GM19328 (cell line): Measurements from ENCODE around the gene LAMA5.
A peak's percentile ranks its signal among the peaks of the same experiment; 100 is the strongest.
"Not testable (repeated sequence)": the region's sequence is repeated elsewhere in the genome, so short reads cannot be mapped to it uniquely, and the experiment has no call there.

Experiments used
- ATAC-seq: cut with Tn5 transposase; IDR thresholded peaks from one replicate; pipeline ENCODE4 v1.9.1; 2021; ENCODE audit warnings: mild to moderate bottlenecking, moderate library complexity; ENCODE audit not compliant: unreplicated experiment

LAMA5 gene

DNA sequence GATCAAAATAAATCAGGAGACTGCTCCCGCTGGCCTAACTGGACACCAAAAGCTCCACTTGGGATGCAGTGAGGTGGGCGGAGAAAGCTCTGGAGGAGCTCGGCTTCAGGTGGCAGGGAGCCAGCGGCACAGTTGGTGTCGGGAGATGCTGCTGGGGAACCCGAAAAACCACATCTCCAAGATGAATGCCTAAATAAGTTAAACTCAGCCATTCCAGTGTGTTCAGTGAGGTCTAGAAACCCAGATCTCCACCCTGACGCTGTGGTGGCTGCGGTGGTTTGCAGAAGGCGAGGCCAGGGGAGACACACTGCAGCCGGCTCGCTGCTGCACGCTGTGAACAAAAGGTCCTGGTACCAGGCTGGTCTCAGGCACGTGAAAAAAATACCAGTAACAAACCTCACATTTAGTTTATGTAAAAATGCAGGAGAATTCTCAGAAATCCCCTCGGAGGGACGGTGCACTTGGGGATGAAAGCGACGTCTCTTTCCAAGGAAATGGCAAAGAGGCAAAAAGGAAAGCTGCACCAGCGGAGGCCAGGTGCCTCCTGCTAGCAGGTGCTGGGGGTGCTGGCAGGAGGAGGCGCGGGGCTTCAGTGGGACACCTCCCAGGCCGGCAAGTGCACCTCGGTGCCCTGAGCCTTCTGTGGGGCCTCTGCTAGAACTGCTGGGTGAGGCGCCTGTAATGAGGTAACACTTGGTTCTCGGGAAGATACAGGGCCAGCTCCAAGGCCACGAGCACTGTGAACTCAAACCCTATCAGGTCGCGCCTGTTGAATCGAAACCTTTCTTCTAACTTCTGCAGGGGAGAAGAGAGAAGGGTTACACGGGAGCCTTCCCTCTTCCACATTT lies 23.4 kb upstream of the LAMA5 start:
- ATAC-seq = no peak

DNA sequence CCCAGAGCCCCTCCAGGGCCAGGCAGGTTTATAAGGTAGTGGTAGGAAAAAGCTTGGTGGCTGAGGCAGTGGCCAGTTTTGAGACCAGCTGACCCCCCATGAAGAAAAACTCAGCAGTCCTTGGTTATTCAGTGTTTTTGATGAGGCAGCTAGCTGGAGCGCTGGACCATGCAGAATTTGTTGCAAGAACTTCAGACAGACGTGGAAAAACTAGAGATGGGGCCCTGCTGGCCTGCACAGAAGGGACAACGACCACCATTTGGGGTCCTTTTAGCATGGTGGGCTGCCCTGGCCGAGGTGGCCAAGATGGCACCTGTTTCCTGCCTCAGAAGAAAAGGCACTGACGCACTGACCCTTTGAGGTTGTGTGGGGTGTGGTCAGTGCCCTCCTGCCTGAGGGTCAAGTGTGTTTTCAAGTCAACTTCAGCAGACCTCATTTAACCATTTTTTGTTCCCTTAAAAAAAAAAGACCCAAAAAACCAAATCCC lies 22.5 kb upstream of the LAMA5 start:
- ATAC-seq = no peak

DNA sequence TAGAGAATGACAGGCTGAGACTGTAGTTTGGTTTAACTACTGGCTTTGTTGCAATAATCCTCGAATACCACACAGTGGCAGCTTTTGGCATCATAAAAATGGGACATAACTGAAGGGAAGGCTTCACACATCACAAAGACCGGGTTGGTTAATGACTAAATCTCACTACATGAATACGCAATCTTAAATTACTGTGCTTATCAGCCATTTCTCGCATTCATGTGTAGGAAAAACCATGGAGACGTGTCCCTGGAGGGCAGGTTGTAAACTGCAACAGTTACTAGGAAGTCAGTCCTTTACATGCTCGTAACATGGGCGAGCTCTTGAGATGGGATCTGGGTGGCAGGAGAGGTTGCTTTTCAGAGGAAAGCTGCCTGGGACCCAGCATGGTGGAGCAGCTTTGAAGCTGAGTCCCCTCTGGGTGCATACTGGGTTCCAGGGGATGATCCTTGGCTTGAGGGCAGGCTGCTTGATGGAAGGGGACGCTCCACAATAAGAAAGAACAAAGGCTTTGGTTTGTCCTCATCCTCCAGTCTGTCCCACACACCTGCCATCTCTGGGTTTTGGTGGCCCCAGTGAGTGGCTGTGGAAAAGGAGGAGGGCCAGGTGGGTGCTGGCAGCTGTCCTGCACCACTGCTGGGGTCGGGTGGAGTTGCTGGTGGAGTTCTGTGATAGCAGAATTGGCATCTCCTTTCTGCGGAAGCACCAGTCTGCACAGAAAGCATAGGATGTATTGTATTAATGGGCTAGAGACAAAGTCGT lies 21.9 kb upstream of the LAMA5 start:
- no peak for ATAC-seq

DNA sequence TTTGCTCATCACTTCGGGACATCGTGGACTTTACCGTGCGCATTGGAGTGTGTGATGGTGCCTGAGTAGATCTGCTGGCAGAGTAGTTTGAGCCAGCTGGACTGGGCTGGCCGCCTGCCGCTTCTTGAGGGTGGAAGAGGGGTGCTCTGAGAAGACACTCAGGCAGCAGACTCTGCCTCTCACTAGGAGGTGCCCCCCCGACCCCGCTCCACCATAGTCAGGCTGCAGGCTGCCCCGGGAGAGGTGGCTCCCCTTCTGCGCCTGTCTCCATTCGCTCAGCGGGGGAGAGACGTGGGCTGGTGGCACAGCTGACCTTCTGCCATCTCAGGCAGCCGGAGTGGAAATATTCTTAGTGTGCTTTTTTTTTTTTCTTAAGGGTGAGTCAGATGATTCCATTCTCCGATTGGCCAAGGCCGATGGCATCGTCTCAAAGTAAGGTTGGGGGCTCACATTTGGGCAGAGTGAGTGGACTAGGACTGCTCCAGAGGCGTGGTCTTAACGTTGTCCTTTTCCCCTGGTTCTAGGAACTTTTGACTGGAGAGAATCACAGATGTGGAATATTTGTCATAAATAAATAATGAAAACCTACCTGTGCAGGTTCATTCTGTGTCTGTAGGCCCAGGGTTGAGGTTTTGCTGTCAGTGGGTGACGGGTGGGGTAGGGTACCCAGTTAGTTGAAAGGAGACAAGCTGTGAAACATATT lies 21.0 kb upstream of the LAMA5 start:
- no peak for ATAC-seq

DNA sequence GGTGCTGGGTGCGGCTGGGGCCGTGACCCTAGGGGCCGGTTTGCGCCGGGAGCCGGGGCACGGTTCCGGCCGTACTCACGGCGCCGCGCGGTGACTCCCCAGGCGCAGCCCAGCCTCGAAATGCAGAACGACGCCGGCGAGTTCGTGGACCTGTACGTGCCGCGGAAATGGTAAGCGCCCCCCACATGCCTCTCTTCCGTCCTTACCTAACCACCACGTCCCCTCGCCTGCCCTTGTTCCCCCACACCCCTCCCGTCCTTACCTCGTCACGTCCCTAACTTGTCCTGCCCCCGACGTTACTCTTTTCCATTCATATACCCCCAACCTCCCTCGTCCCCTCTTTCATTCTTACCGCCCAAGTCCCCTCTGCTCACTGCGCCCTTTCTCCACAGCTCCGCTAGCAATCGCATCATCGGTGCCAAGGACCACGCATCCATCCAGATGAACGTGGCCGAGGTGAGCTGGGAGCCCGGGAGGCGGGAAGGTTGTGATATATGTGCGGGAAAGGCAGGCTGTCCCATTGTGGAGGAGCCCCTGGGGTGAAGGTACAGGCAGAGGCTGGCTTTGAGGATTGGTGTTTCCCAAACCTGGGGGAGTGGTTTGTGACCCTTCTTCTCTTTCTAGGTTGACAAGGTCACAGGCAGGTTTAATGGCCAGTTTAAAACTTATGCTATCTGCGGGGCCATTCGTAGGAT lies 20.3 kb upstream of the LAMA5 start:
- no peak for ATAC-seq

DNA sequence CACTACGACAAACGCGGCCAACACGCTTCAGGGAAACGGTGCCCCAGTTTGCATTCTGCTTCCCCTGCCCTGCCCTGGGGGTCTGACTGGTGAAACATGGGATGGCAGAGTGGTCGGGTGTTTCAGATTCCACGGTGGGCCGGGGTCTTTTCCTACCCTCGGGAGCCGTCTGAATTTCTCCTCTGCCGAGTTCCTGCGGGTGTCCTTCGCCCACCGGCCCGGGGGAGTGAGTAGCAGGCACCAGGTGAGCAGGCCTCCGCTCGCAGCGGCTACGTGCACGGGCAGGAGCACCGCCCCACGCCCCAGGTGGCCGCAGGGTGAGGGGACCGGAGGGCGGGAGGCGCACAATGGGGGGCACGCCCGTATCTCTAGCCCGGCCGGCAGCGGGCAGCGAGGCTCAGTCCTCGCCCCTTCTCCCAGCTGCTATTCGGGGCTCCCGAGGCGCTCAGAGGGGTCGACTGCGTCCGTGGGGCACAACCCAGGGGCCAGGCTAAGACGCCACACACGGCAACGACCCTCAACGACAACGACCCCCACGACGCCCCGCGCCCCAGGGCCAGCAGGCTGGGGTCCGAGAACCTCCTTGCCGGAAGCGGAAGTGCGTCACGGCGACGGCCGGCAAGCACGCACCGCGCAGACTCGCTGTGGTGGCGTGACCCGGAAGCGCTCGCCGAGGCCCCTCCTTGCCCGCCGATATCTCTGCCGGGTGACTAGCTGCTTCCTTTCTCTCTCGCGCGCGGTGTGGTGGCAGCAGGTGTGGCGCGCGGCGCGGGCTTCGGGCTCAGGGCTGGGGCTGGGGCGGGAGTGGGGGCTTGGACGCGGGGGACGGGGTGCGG lies 19.5 kb upstream of the LAMA5 start, which contains the start of gene RPS21:
TSS of gene RPS21 (plus strand) at position 721 of the 836 bp plus-strand sequence. CDS start 236 bp downstream, outside the sequence.
- ATAC-seq = no peak

DNA sequence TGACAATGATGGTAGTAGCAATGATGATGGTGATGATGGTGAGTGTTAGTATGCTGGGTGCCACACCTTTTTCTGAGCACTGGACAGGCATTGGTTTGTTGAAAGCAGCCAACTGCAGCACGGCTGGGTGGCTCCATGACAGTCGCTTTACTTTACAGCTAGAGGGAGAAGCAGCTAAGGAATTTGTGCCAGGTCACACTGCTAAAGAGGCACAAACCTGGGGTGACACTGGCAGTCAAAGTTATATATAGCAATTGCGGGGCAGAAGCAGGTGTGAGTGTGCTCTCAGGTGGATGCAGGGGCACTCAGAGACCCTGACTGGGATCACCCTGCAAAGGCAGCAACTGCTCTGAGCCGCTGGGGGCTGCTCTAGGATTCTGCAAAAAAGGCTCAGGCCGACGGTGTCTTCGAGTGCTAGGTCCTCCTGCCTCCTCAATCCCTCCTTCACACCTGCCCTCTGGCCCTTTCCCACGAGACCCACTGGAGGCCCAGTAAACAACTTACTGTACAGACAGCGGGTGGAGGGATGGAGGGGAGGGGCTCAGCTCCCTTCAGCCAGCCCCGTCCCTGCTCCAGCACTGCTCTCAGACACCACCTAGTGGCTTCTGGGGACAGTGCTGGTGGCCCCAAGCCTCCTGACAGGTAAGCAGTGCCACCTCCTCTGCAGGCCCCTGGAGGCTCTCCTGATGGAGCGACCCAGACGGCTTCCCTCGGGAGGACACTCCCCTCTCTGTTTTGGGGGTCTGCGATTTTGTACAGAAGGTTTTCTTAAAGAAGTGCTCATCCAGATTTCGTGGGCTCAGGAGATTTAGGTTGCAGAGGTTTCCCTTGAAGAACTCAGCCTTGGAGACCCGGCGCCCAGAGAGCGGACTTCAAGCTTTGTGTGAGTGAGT lies 15.4 kb upstream of the LAMA5 start:
- ATAC-seq = peak; percentile 49

DNA sequence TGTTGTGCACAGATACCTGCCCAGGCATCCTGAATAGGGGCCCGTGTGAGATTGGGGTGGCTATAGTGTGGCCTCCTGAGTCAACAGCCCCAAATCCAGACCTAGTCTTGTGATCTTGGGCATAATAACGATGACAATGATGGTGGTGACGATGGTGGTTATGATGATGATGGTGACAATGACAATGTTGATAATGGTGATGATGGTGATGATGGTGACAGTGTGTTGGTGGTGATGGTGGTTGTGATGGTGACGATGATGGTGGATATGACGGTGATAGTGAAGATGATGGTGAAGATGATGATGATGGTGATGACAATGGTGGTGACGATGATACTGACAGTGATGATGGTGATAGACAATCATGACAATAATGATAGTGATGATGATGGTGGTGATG lies 14.7 kb upstream of the LAMA5 start:
- no peak for ATAC-seq

- no peak for ATAC-seq
Observed at GRCh38 chr20:62381202-62381797, 14.2 kb upstream of the LAMA5 start.

DNA sequence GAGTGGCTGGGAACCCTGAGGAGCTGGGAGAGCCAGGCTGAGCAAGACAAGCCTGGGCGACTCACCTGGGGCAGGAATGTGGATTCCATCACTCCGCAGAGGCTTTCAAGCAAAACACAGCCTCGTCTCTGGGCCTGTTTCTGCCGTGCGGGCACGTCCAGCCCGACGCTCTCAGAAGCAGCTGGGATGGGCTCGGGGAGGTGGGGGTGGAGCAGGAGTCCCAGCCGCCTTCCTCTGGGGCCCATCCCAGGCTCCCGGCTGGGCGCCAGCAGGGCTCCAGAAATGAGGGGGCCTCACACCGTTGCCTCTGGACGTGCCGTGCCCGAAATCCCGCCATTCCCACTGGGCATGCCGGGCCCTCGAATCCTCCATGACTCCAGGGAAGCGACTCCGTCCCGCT lies 11.1 kb upstream of the LAMA5 start:
- no peak for ATAC-seq

DNA sequence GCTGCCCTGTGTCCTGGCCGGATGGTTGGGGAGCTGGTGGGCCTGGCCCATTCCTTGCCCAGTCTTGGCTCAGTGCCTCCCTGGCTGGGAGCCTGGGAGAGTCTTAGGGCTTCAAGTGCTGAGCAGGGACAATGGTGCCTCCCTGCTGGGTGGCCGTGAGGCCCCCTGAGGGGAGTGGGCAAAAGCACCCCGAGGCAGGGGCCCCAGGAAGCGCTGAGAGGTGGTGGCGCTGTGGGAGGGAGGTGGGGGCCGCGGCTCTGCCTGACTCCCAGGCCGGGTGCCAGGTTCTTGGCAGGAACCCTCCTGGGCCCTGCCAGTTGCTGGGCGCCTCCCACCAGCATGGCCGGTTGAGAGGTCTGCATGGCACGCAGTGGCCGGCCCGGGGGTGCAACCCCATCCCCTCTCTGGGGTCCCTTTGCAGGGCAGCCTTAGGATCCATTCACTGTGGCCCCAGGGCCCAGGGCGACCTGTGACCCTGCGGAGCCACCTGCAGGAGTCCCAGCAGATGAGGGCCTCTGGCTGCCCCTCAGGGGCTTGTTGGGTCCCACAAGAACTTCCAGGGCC lies 10.6 kb upstream of the LAMA5 start:
- no peak for ATAC-seq

GRCh38 chr20:62377064-62377461 lies 10.0 kb upstream of the LAMA5 start:
- no peak for ATAC-seq

DNA sequence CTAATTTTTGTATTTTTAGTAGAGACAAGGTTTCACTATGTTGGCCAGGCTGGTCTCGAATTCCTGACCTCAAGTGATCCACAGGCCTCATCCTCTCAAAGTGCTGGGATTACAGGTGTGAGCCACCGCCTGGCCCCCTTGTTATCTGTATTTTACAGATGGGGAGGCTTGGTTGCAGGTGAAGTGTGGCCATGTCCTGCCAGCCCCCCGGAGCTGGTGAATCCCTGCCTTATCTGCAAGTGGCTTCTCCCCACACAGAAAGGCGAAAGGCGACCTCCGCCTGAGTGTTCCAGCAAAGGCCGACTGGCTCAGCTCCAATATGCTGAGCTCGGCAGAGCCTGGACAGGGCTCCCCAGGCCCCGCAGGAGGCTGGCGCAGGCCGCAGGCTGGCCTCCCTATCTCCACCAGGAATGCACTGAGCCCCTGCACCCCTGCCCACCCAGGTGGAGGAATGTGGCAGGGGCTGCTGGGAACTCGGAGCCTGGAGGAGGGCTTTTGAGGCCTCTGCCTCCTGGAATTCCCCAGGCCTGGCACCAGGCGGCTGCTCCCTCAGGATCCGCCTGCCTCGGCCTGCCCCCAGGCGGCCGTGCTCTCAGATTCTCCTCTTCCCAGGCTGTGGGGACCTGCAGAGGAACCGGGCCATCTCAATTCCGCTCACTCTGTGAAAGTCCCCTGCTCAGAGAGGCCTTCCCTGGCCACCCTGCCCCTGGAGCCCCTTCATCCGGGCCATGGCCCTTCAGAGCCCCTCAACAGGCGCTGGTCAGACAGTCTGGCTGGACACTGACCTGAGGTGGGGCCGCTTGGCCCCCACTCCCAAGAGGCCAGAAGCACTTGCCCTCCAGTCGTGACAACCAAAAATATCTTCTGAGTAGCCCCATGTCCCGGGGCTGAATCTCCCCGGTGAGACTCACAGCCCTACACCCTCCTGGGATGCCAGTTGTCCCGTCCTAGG lies 9.3 kb upstream of the LAMA5 start:
- no peak for ATAC-seq

GRCh38 chr20:62374331-62375152 lies 7.4 kb upstream of the LAMA5 start:
- ATAC-seq = no peak

GRCh38 chr20:62373631-62374179 lies 6.6 kb upstream of the LAMA5 start:
- not testable (repeated sequence) for ATAC-seq
